ENCODE results near the gene CTNNBIP1. TPM values are rescaled to one million over a fixed set of nuclear protein-coding genes. Genes with fewer than 3 reads are reported as not detected.
"Not testable (repeated sequence)": the region's sequence is repeated elsewhere in the genome, so short reads cannot be mapped to it uniquely, and the experiment has no call there.

CTNNBIP1 gene
- total RNA-seq, 1 experiment from 2014 or later = 58.9 TPM

GRCh38 chr1:9920606-9921005 lies 10.5 kb upstream of the CTNNBIP1 start:
- H3F3A ChIP-seq (ENCODE audit: insufficient read depth, low read depth) = no peaks in the 10 kb centered on the region
- H3K9me3 ChIP-seq (ENCODE audit: insufficient read depth, low read depth) = no peaks in the 10 kb centered on the region
- H3K27me3 ChIP-seq (ENCODE audit: insufficient read depth, low read depth) = no peaks in the 10 kb centered on the region
- H2AFZ ChIP-seq = no peak overlapping the region
- no peak for DNase-seq
- no peaks in the 10 kb centered on the region for H3K9me2 ChIP-seq (ENCODE audit: insufficient read depth)
- no peak overlapping the region for H3K27ac ChIP-seq
- no TSS peak for BruUV-seq (replicated peaks)
- H3K36me3 ChIP-seq (ENCODE audit: low read depth) = no peaks in the 10 kb centered on the region
- H3K4me2 ChIP-seq = no peak overlapping the region
- no peaks in the 10 kb centered on the region for H4K20me1 ChIP-seq (ENCODE audit: insufficient read depth)
- ChIA-PET POLR2A (ENCODE audit: unreplicated experiment) (no interaction called here), CTCF (no interaction called here)
- no peaks in the 10 kb centered on the region for H3K4me1 ChIP-seq (replicated peaks; ENCODE audit: insufficient read depth)
- TF ChIP-seq EZH2 (IDR thresholded peaks at IDR 0.05; ENCODE audit: low read depth) (no peak), CTCF (conservative IDR thresholded peaks at IDR 0.05) (no peak)
- no peak overlapping the region for H3K4me3 ChIP-seq
- intact Hi-C loops (cut with micrococcal nuclease; ENCODE audit: unreplicated experiment) = no loop called here
- H3K79me2 ChIP-seq (ENCODE audit: low read depth) = no peaks in the 10 kb centered on the region

GRCh38 chr1:9917901-9918300 lies 7.8 kb upstream of the CTNNBIP1 start:
- TF ChIP-seq CTCF (conservative IDR thresholded peaks at IDR 0.05) (no peak), EZH2 (IDR thresholded peaks at IDR 0.05; ENCODE audit: low read depth) (no peak)
- Histone ChIP-seq H2AFZ (no peak overlapping the region), H3K4me2 (no peak overlapping the region), H3K27me3 (ENCODE audit: insufficient read depth, low read depth) (no peaks in the 10 kb centered on the region), H3F3A (ENCODE audit: insufficient read depth, low read depth) (no peaks in the 10 kb centered on the region), H3K9me3 (ENCODE audit: insufficient read depth, low read depth) (no peaks in the 10 kb centered on the region), H3K4me1 (replicated peaks; ENCODE audit: insufficient read depth) (no peaks in the 10 kb centered on the region), H4K20me1 (ENCODE audit: insufficient read depth) (no peaks in the 10 kb centered on the region), H3K9me2 (ENCODE audit: insufficient read depth) (no peaks in the 10 kb centered on the region), H3K27ac (no peak overlapping the region), H3K79me2 (ENCODE audit: low read depth) (no peaks in the 10 kb centered on the region), H3K36me3 (ENCODE audit: low read depth) (no peaks in the 10 kb centered on the region), H3K4me3 (no peak overlapping the region)
- POLR2A ChIA-PET (ENCODE audit: unreplicated experiment) = no interaction called here
- CTCF ChIA-PET = no interaction called here
- intact Hi-C loops (cut with micrococcal nuclease; ENCODE audit: unreplicated experiment) = loop anchor here (10.0 kb wide), 1 partner anchor 153 kb away; no protein-coding TSS in a partner anchor
- no TSS peak for BruUV-seq (replicated peaks)
- no peak for DNase-seq

GRCh38 chr1:9917495-9917894 lies 7.4 kb upstream of the CTNNBIP1 start:
- H3K9me2 ChIP-seq (ENCODE audit: insufficient read depth); H4K20me1 ChIP-seq (ENCODE audit: insufficient read depth); H3K36me3 ChIP-seq (ENCODE audit: low read depth); DNase-seq; H3F3A ChIP-seq (ENCODE audit: insufficient read depth, low read depth); H3K9me3 ChIP-seq (ENCODE audit: insufficient read depth, low read depth); H3K4me1 ChIP-seq (replicated peaks; ENCODE audit: insufficient read depth); H3K4me3 ChIP-seq; H3K27ac ChIP-seq; H3K4me2 ChIP-seq; H2AFZ ChIP-seq; BruUV-seq (replicated peaks); H3K79me2 ChIP-seq (ENCODE audit: low read depth); H3K27me3 ChIP-seq (ENCODE audit: insufficient read depth, low read depth): not testable (repeated sequence)
- intact Hi-C loops (cut with micrococcal nuclease; ENCODE audit: unreplicated experiment) = loop anchor here (10.0 kb wide), 1 partner anchor 153 kb away; no protein-coding TSS in a partner anchor
- ChIA-PET POLR2A (ENCODE audit: unreplicated experiment) (interaction anchor here (0.6 kb wide), 1 partner anchor 252 kb away, joined by 11 read pairs; no protein-coding TSS in a partner anchor), CTCF (interaction anchor here (0.6 to 0.9 kb wide), 3 partner anchors 12 to 562 kb away, joined by 5 to 6 read pairs (median 6); no protein-coding TSS in a partner anchor)

- ChIA-PET POLR2A (ENCODE audit: unreplicated experiment) (no interaction called here), CTCF (interaction anchor here (0.6 to 0.9 kb wide), 3 partner anchors 13 to 280 kb away, joined by 5 to 6 read pairs (median 5); no protein-coding TSS in a partner anchor)
- Histone ChIP-seq H3K4me1 (replicated peaks; ENCODE audit: insufficient read depth) (no peaks in the 10 kb centered on the region), H3K79me2 (ENCODE audit: low read depth) (no peaks in the 10 kb centered on the region), H4K20me1 (ENCODE audit: insufficient read depth) (no peaks in the 10 kb centered on the region), H3K9me2 (ENCODE audit: insufficient read depth) (no peaks in the 10 kb centered on the region), H3K36me3 (ENCODE audit: low read depth) (no peaks in the 10 kb centered on the region), H3K27me3 (ENCODE audit: insufficient read depth, low read depth) (no peaks in the 10 kb centered on the region), H3K4me3 (no peak overlapping the region), H3K9me3 (ENCODE audit: insufficient read depth, low read depth) (no peaks in the 10 kb centered on the region), H3F3A (ENCODE audit: insufficient read depth, low read depth) (no peaks in the 10 kb centered on the region), H3K27ac (no peak overlapping the region), H3K4me2 (no peak overlapping the region), H2AFZ (no peak overlapping the region)
- DNase-seq = no peak
- TF ChIP-seq CTCF (conservative IDR thresholded peaks at IDR 0.05) = no peak
- TF ChIP-seq EZH2 (IDR thresholded peaks at IDR 0.05; ENCODE audit: low read depth) = no peak
- BruUV-seq (replicated peaks) = no TSS peak
- intact Hi-C loops (cut with micrococcal nuclease; ENCODE audit: unreplicated experiment) = loop anchor here (10.0 kb wide), 1 partner anchor 152 kb away; no protein-coding TSS in a partner anchor
Measured at GRCh38 chr1:9916452-9916851, 6.4 kb upstream of the CTNNBIP1 start.

Data from PC-9 (cell line).